ENCODE results near the gene PLAC8. TPM values are rescaled to one million over a fixed set of nuclear protein-coding genes. Genes with fewer than 3 reads are reported as not detected.

PLAC8 gene
- total RNA-seq, 4 donors from 2014 or later, result 1.3 to 3.9 (median 1.5) TPM; not detected in 1

- TF ChIP-seq CTCF (IDR thresholded peaks at IDR 0.05; ENCODE audit: low read depth), result no peak
Observed at GRCh38 chr4:83139514-83140156, 25.1 kb upstream of the PLAC8 start.

DNA sequence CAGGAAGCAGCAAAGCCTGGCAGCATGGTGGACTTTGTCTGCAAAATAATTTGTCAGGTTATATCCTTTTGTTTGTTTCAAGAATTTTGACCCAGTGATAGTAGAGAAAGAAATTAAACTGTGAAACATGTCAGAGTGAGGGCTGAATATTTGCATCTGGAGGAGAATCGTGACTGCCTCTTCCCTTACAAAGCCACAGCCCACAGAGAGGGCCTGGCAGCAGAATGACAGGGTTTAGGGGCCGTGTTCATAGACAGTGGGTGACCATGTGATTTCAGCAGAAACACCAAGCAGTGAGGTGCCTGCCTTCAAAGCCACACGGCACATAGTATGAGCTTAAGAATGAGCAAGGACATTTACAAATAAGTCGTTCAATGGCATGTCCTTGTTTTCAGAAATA, 24.4 kb upstream of the PLAC8 start:
- TF ChIP-seq CTCF (IDR thresholded peaks at IDR 0.05; ENCODE audit: low read depth), result no peak

GRCh38 chr4:83132065-83132464, 17.5 kb upstream of the PLAC8 start:
- no peak for TF ChIP-seq CTCF (IDR thresholded peaks at IDR 0.05; ENCODE audit: low read depth)

GRCh38 chr4:83129264-83129663, 14.7 kb upstream of the PLAC8 start:
- TF ChIP-seq CTCF (IDR thresholded peaks at IDR 0.05; ENCODE audit: low read depth), result no peak

- no peak for TF ChIP-seq CTCF (IDR thresholded peaks at IDR 0.05; ENCODE audit: low read depth)
Observed at GRCh38 chr4:83128240-83128929, 13.9 kb upstream of the PLAC8 start.

GRCh38 chr4:83125738-83126141, 11.2 kb upstream of the PLAC8 start:
- no peak for TF ChIP-seq CTCF (IDR thresholded peaks at IDR 0.05; ENCODE audit: low read depth)

- no peak for TF ChIP-seq CTCF (IDR thresholded peaks at IDR 0.05; ENCODE audit: low read depth)
Observed at GRCh38 chr4:83124111-83124780, 9.7 kb upstream of the PLAC8 start.
